ENCODE data around the gene ANKS1B.

ANKS1B gene

GRCh38 chr12:98894412-98895085, 1090.2 kb downstream of the ANKS1B start:
- no peak overlapping the region for H3K4me3 ChIP-seq (ENCODE audit: low read depth, low read length)
- TF ChIP-seq CTCF (IDR thresholded peaks at IDR 0.05; ENCODE audit: low read depth, low read length), result no peak
- H3K4me1 ChIP-seq, result no peaks in the 10 kb centered on the region
- no peaks in the 10 kb centered on the region for H3K9me3 ChIP-seq
- H3K36me3 ChIP-seq, result no peaks in the 10 kb centered on the region
- H3K27me3 ChIP-seq, result peaks cover 59% of the 10 kb centered on the region
- DNase-seq, result peak; percentile 14

GRCh38 chr12:98893675-98894411, 1090.9 kb downstream of the ANKS1B start:
- Histone ChIP-seq H3K4me1 (no peaks in the 10 kb centered on the region), H3K4me3 (ENCODE audit: low read depth, low read length) (no peak overlapping the region), H3K9me3 (no peaks in the 10 kb centered on the region), H3K36me3 (no peaks in the 10 kb centered on the region), H3K27me3 (peaks cover 61% of the 10 kb centered on the region)
- TF ChIP-seq CTCF (IDR thresholded peaks at IDR 0.05; ENCODE audit: low read depth, low read length), result no peak
- no peak for DNase-seq

GRCh38 chr12:98893126-98893674, 1091.5 kb downstream of the ANKS1B start:
- no peak for DNase-seq
- Histone ChIP-seq H3K4me1 (no peaks in the 10 kb centered on the region), H3K4me3 (ENCODE audit: low read depth, low read length) (no peak overlapping the region), H3K27me3 (peaks cover 63% of the 10 kb centered on the region), H3K9me3 (no peaks in the 10 kb centered on the region), H3K36me3 (no peaks in the 10 kb centered on the region)
- TF ChIP-seq CTCF (IDR thresholded peaks at IDR 0.05; ENCODE audit: low read depth, low read length), result no peak

- no peak for TF ChIP-seq CTCF (IDR thresholded peaks at IDR 0.05; ENCODE audit: low read depth, low read length)
- H3K27me3 ChIP-seq, result peaks cover 7% of the 10 kb centered on the region
Measured at GRCh38 chr12:98885778-98886177, 1099.0 kb downstream of the ANKS1B start.

GRCh38 chr12:98883231-98883630, 1101.5 kb downstream of the ANKS1B start:
- Histone ChIP-seq H3K36me3 (no peaks in the 10 kb centered on the region), H3K4me1 (no peaks in the 10 kb centered on the region), H3K4me3 (ENCODE audit: low read depth, low read length) (no peak overlapping the region), H3K9me3 (no peaks in the 10 kb centered on the region), H3K27me3 (no peaks in the 10 kb centered on the region; the same call in 1 of the 2 replicates)
- DNase-seq, result no peak
- no peak for TF ChIP-seq CTCF (IDR thresholded peaks at IDR 0.05; ENCODE audit: low read depth, low read length)

More at GRCh38 chr12:98885778-98886177, 1099.0 kb downstream of the ANKS1B start:
- no peak for DNase-seq
- Histone ChIP-seq H3K4me3 (ENCODE audit: low read depth, low read length) (no peak overlapping the region), H3K9me3 (no peaks in the 10 kb centered on the region), H3K36me3 (no peaks in the 10 kb centered on the region), H3K4me1 (no peaks in the 10 kb centered on the region)

- Histone ChIP-seq H3K4me3 (ENCODE audit: low read depth, low read length) (no peak overlapping the region), H3K9me3 (no peaks in the 10 kb centered on the region), H3K4me1 (no peaks in the 10 kb centered on the region), H3K36me3 (no peaks in the 10 kb centered on the region), H3K27me3 (no peaks in the 10 kb centered on the region; the same call in 1 of the 2 replicates)
- no peak for DNase-seq
- TF ChIP-seq CTCF (IDR thresholded peaks at IDR 0.05; ENCODE audit: low read depth, low read length), result no peak
Measured at GRCh38 chr12:98882526-98882925, 1102.2 kb downstream of the ANKS1B start.
